ENCODE measurements around the gene DMC1. TPM values are rescaled to one million over a fixed set of nuclear protein-coding genes. Genes with fewer than 3 reads are reported as not detected.

The DMC1 gene
- 1 to 10 TPM in 2 of 4 donors, not detected in 2; 2.9 to 5.1 TPM for total RNA-seq

DNA sequence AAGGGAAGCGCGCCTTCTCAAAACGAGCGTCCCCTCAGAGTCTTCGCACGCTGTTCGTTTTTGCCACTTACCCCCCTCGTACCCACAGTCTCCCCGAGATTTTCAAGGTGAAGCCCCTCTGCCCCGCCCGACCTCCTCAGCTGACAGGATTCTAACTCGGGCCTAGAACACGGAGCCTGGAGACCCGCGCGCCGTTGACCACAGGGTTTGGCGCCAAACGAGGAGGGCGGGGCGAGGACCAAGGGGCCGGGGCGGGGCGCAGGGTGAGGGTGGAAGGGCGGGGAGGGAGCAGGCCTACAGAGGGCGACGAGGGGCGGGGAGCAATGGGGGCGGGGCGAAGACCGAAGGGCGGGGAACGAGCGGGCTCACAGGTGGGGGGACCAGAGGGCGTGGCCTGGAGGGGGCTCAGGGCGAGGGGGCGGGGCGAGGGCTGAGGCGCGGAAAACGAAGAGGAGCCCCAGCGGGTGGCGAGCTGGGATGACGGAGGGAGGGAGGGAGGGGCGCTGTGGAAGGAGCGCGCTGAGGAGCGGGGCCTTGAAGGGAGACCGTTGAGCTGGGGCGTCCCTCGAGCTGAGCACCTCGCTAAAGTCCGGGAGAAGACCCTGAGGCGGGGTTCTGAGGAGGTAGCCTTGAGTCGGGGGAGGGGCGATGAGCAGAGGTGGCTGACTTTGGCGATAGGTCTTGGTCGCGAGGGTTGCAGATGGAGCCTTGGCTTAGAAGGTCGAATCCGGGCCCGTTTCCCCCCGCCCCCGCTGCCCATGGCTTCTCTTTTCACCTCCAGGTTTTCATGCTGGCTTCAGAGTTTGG, at the start of gene DMC1:
TSS of gene DMC1 (minus strand) at position 212 of the 807 bp plus-strand sequence. CDS start 1,927 bp downstream, outside the sequence.
- no peak for TF ChIP-seq CTCF (IDR thresholded peaks at IDR 0.05; ENCODE audit: low read depth)

DNA sequence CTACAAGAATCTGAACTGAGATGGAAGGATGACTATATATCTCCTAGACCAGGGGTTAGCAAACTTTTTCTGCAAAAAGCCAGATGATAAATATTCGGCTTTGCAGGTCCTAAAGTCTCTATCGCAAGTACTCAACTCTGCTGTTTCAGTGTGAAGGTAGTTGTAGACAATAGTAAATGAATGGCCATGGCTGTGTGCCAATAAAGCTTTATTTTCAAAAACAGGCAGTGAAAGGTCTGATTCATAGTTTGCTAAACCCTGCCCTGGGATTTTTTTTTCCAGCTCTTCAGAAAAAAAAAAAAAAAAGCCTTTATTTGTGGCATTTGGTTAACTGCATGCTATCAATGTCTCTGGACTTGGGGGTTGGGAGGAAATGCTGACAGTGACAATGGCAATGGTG, 48.7 kb upstream of the DMC1 start:
- TF ChIP-seq CTCF (IDR thresholded peaks at IDR 0.05; ENCODE audit: low read depth) = no peak

- TF ChIP-seq CTCF (IDR thresholded peaks at IDR 0.05; ENCODE audit: low read depth) = no peak
These were observed 48.3 kb upstream of the DMC1 start for GRCh38 chr22:38618258-38618657.

DNA sequence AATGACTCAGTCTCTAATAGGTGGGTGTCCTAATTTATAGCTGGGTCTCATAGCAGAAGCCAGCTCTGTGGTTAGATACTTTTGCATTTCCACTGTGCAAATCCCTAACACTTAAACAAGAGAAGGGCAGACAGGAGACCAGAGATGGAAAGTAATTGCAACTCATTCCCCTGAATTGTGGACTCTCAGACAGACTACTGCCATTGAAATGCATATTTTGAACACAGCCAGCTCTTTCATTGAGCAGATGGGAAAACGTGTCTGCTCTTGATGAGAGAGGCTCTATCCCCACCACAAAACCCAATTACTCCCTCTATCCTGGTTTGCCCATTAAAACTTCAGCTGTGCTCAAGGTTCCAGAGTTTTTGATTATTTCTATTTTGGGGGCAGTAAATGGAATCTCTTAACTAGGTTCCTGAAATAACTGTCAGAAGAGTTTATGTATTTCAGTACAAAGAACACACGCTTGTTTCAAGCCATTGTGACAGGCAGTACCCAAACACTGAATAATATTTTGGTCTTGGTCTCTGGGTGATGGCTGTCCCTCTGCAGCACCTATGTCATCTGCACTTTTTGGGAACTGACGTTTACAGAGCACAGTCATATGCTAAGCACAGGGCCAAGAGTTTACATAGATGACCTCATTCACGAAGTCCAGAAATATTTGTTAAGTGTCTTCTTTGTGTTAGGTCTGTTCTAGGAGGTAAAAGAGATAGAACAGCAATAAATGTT, 44.5 kb upstream of the DMC1 start:
- no peak for TF ChIP-seq CTCF (IDR thresholded peaks at IDR 0.05; ENCODE audit: low read depth)

GRCh38 chr22:38613588-38613987, 43.6 kb upstream of the DMC1 start:
- TF ChIP-seq CTCF (IDR thresholded peaks at IDR 0.05; ENCODE audit: low read depth) = no peak

GRCh38 chr22:38612217-38613006, 42.4 kb upstream of the DMC1 start:
- TF ChIP-seq CTCF (IDR thresholded peaks at IDR 0.05; ENCODE audit: low read depth) = no peak

- no peak for TF ChIP-seq CTCF (IDR thresholded peaks at IDR 0.05; ENCODE audit: low read depth)
These were observed 41.6 kb upstream of the DMC1 start for GRCh38 chr22:38611559-38611958.
